K562 (cell line): ENCODE data around the gene RNF217.

Experiments
- EGR1 ChIP-seq: fragments of 450-650 bp; conservative IDR thresholded peaks from 2 replicates; pipeline ENCODE4 v1.6.1; 2017; ENCODE audit warnings: mild to moderate bottlenecking
- GATA2 ChIP-seq: sonication (generic); formaldehyde crosslinking; IDR thresholded peaks from 2 replicates; pipeline ENCODE4 v1.4.0; 2020; ENCODE audit warnings: mild to moderate bottlenecking, missing genetic modification reagents
- POLR2A ChIP-seq: fragments of 450-650 bp; conservative IDR thresholded peaks from 2 replicates; pipeline ENCODE4 v1.6.1; 2016

DNA sequence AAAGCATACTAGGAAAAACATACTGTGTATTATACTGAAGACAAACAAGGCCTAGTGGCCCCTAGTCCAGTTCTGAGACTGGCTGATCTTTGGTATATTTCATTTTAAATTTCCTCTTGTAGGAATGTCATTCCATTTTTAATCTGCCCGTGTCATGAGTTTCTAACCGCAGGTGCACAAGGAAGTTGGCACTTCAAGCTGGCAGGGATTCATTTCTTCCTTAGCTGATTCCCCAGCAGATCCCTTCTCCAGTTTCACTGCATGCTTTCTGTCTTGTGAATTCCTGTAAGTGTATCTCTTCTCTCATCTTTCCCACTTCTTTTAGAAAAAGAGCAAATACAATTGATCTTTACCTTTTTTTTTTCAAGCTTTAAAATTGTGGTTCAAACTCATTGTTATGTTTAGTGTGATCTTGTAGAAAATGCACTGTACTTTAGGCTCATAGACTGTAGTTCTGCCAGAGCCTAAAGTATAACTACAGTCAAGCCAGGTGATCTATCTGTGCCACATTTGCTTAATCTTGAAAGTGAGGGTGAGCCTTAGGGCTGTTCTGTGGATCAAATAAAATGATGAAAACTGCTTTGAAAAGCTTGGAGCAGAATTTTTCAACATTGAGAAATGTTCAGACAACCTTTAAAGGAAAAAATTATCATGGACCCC lies 37.0 kb downstream of the RNF217 start:
- TF ChIP-seq POLR2A (no peak), GATA2 (CRISPR knock-in tag) (no peak), EGR1 (no peak)
